Prostate gland (tissue), 2 donors: ENCODE measurements around the gene GPC5.

Experiments
- POLR2A ChIP-seq: fragments of 450-650 bp; IDR thresholded peaks from one replicate; pipeline ENCODE4 v1.6.1; 2016; ENCODE audit warnings: antibody characterized with exemption, mild to moderate bottlenecking
- TF ChIP-seq, protein P1 (sequence below), 4 experiments: fragments of 200-600 bp in 2 of 4; fragments of 450-650 bp in 2 of 4; sonication (generic) in 2 of 4; IDR thresholded peaks; 1 replicate in 3 of 4; 2 replicates in 1 of 4; pipeline ENCODE4 v1.5.1; 2016 to 2019; ENCODE audit warnings: antibody characterized with exemption in 4 of 4, mild to moderate bottlenecking in 2 of 4, moderate library complexity in 2 of 4

DNA sequence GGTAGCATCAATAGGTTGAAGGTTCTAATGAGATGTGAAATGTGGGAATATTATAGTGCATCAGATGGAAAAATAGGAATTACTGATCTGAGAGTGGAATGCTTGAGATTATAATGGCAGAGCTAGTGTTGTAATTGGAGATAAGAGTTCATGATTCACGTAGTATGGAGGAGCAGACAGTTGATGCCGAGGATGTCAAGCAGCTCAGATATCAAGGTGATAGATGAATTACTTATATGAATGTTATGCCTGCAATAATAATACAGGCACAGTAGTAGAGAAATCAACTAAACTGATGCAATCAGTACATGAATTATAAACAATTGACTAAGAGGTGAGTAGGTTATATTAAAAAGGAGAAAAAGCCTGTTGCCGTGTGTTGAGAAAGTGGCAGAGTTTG is 1035.0 kb downstream of the GPC5 start:
- TF ChIP-seq, protein P1, sequence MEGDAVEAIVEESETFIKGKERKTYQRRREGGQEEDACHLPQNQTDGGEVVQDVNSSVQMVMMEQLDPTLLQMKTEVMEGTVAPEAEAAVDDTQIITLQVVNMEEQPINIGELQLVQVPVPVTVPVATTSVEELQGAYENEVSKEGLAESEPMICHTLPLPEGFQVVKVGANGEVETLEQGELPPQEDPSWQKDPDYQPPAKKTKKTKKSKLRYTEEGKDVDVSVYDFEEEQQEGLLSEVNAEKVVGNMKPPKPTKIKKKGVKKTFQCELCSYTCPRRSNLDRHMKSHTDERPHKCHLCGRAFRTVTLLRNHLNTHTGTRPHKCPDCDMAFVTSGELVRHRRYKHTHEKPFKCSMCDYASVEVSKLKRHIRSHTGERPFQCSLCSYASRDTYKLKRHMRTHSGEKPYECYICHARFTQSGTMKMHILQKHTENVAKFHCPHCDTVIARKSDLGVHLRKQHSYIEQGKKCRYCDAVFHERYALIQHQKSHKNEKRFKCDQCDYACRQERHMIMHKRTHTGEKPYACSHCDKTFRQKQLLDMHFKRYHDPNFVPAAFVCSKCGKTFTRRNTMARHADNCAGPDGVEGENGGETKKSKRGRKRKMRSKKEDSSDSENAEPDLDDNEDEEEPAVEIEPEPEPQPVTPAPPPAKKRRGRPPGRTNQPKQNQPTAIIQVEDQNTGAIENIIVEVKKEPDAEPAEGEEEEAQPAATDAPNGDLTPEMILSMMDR (IDR thresholded peaks at IDR 0.05): no peak
- no peak for TF ChIP-seq POLR2A
